ENCODE measurements around the gene RABEP1. TPM values are rescaled to one million over a fixed set of nuclear protein-coding genes. Genes with fewer than 3 reads are reported as not detected.

RABEP1 gene
- polyA plus RNA-seq, 1 experiment: 46.9 TPM

DNA sequence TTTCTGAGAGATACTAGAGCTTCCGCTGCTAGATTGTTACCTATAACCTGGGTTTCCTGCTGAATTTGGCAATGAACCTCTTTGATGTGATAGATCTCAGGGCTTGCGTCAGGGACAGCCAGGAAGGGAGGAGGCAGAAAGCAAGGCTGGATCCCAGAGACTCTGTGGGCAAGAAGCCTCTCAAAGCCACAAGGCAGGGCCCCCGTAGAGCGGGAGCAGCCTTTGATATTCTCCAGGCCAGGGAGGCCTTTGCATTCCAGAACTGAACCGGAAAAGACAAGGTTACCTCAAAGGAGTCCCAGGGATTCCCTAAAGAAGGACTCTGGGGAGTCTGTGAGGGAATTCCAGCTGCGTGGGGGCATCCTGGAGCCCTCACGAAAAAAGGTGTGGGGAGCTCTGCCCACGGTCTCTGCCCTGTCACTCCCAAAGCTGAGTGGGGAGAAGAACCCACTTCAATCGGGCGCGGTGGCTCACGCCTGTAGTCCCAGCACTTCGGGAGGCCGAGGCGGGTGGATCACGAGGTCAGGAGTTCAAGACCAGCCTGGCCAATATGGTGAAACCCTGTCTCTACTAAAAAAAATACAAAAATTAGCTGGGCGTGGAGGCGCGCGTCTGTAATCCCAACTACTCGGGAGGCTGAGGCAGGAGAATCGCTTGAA is 33.1 kb upstream of the RABEP1 start:
- ChIA-PET CTCF (interaction anchor here (0.7 to 5.8 kb wide), 6 partner anchors 9 to 1620 kb away, joined by 3 to 70 read pairs (median 5); partner anchors contain the start of gene C1QBP), POLR2A (no interaction called here)
- no peak for DNase-seq (ENCODE audit: low read depth, low spot score)
- peaks cover 2% of the 10 kb centered on the region for H3K27me3 ChIP-seq (ENCODE audit: control insufficient read depth, insufficient read depth, low read length)
- H3K4me3 ChIP-seq (ENCODE audit: low read depth, low read length): no peak overlapping the region
- no peak for TF ChIP-seq CTCF (IDR thresholded peaks at IDR 0.05; ENCODE audit: low read depth, low read length)
- no peaks in the 10 kb centered on the region for H3K9me3 ChIP-seq (ENCODE audit: control insufficient read depth, insufficient read depth, low read length)
- no peak overlapping the region for H3K27ac ChIP-seq (ENCODE audit: low read depth, low read length)

DNA sequence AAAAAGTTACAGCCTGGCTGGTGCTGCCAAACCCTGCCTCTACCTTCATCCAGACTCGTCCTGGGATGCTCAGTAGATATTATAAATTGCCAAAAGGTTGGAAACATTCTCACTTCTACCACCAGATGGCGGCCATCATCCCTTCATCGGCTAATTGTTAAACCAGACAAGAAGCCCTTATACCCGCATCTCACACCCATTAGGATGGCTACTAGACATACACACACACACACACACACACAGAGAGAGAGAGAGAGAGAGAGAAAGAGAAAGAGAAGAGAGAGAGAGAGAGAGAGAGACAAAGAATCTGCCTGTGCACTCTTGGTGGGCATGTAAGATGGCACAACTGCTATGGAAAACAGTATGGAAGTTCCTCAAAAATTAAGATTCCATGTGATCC is 32.5 kb upstream of the RABEP1 start:
- Histone ChIP-seq H3K9me3 (ENCODE audit: control insufficient read depth, insufficient read depth, low read length) (no peaks in the 10 kb centered on the region), H3K4me3 (ENCODE audit: low read depth, low read length) (no peak overlapping the region), H3K27me3 (ENCODE audit: control insufficient read depth, insufficient read depth, low read length) (peaks cover 2% of the 10 kb centered on the region), H3K27ac (ENCODE audit: low read depth, low read length) (no peak overlapping the region)
- DNase-seq (ENCODE audit: low read depth, low spot score): peak; percentile 38
- peak; percentile 72 for TF ChIP-seq CTCF (IDR thresholded peaks at IDR 0.05; ENCODE audit: low read depth, low read length)
- CTCF ChIA-PET: interaction anchor here (0.6 to 5.8 kb wide), 17 partner anchors 9 to 1621 kb away, joined by 3 to 70 read pairs (median 4); partner anchors contain the start of gene C1QBP
- POLR2A ChIA-PET: no interaction called here

- DNase-seq (ENCODE audit: low read depth, low spot score): no peak
- no peak for TF ChIP-seq CTCF (IDR thresholded peaks at IDR 0.05; ENCODE audit: low read depth, low read length)
- Histone ChIP-seq H3K27me3 (ENCODE audit: control insufficient read depth, insufficient read depth, low read length) (peaks cover 3% of the 10 kb centered on the region), H3K9me3 (ENCODE audit: control insufficient read depth, insufficient read depth, low read length) (no peaks in the 10 kb centered on the region), H3K4me3 (ENCODE audit: low read depth, low read length) (no peak overlapping the region), H3K27ac (ENCODE audit: low read depth, low read length) (no peak overlapping the region)
- POLR2A ChIA-PET: no interaction called here
- CTCF ChIA-PET: interaction anchor here (0.6 to 1.2 kb wide), 3 partner anchors 34 to 315 kb away, joined by 3 to 8 read pairs (median 3); partner anchors contain the start of genes C1QBP, RNF167 and SLC25A11
Measured at GRCh38 chr17:5254414-5254813, 27.7 kb upstream of the RABEP1 start.

DNA sequence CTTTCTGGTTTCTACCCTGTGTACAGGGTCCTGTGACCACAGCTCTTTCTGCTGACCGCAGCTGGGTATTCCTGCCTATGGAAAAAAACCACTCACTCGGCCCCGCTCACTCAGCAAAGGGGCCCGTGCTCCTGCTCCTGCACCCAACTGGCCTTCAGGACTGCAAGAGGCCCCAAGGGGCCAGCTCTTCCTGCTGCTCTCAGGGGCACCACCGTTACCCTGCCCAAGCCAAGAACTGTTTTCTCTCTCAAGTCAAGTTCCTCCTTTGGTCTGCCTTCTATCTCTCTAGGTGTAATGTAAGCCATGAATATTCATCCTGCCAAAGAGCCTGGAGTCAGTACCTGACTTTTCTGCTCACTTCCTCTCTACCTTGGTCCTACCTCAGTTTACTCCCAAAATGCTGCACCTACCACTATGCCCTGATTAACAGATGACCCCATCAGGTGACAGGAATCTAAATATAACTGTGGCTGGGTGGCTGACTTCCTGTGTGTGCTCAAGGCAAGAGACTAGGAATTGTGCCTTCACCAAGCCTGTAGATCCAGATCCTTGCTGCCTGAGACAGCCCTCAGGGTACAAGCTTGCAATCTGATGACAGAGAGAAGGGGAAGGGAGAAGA is 27.1 kb upstream of the RABEP1 start:
- Histone ChIP-seq H3K27me3 (ENCODE audit: control insufficient read depth, insufficient read depth, low read length) (peaks cover 3% of the 10 kb centered on the region), H3K27ac (ENCODE audit: low read depth, low read length) (no peak overlapping the region), H3K9me3 (ENCODE audit: control insufficient read depth, insufficient read depth, low read length) (no peaks in the 10 kb centered on the region), H3K4me3 (ENCODE audit: low read depth, low read length) (no peak overlapping the region)
- no peak for DNase-seq (ENCODE audit: low read depth, low spot score)
- ChIA-PET POLR2A (no interaction called here), CTCF (interaction anchor here (0.6 to 1.2 kb wide), 2 partner anchors 34 to 184 kb away, joined by 3 to 8 read pairs; partner anchors contain the start of gene C1QBP)
- no peak for TF ChIP-seq CTCF (IDR thresholded peaks at IDR 0.05; ENCODE audit: low read depth, low read length)

DNA sequence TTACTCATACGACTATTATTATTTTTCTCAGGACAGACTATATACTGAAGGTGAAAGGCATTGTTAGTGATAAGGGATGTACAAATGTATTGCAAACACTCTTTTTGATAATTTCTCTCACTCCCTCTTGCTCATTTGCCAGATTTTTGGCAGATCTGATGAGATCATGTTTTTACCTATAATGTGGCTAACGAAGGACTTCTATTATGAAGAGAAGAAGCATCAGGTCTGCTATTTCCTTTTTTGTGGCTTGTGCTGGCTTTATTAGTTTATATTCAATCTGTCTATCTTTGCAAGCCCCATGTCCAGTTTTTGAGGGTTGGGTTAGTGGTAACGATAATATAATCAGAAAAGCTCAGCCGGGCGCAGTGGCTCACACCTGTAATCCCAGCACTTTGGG is 25.0 kb upstream of the RABEP1 start:
- CTCF ChIA-PET: no interaction called here
- no peak for TF ChIP-seq CTCF (IDR thresholded peaks at IDR 0.05; ENCODE audit: low read depth, low read length)
- Histone ChIP-seq H3K4me3 (ENCODE audit: low read depth, low read length) (no peak overlapping the region), H3K9me3 (ENCODE audit: control insufficient read depth, insufficient read depth, low read length) (no peaks in the 10 kb centered on the region), H3K27me3 (ENCODE audit: control insufficient read depth, insufficient read depth, low read length) (peaks cover 3% of the 10 kb centered on the region), H3K27ac (ENCODE audit: low read depth, low read length) (no peak overlapping the region)
- no peak for DNase-seq (ENCODE audit: low read depth, low spot score)
- POLR2A ChIA-PET: no interaction called here

Data from AG04450 (cell line).